ENCODE measurements around the gene PPM1E.
"Not testable (repeated sequence)": the region's sequence is repeated elsewhere in the genome, so short reads cannot be mapped to it uniquely, and the experiment has no call there.

The PPM1E gene

GRCh38 chr17:58944166-58944565 lies 188.5 kb downstream of the PPM1E start:
- H3K4me3 ChIP-seq (ENCODE audit: low read depth, low read length): no peak overlapping the region

- H3K4me3 ChIP-seq (ENCODE audit: low read depth, low read length): no peak overlapping the region
Observed at GRCh38 chr17:58947411-58947810, 191.8 kb downstream of the PPM1E start.

GRCh38 chr17:58947824-58948223 lies 192.2 kb downstream of the PPM1E start:
- no peak overlapping the region for H3K4me3 ChIP-seq (ENCODE audit: low read depth, low read length)

GRCh38 chr17:58954358-58954757 lies 198.7 kb downstream of the PPM1E start:
- H3K4me3 ChIP-seq (ENCODE audit: low read depth, low read length): not testable (repeated sequence)

- H3K4me3 ChIP-seq (ENCODE audit: low read depth, low read length): no peak overlapping the region
Observed at GRCh38 chr17:58956997-58957724, 201.5 kb downstream of the PPM1E start.

GRCh38 chr17:58957725-58958073 lies 202.0 kb downstream of the PPM1E start:
- not testable (repeated sequence) for H3K4me3 ChIP-seq (ENCODE audit: low read depth, low read length)

GRCh38 chr17:58960068-58960467 lies 204.4 kb downstream of the PPM1E start:
- no peak overlapping the region for H3K4me3 ChIP-seq (ENCODE audit: low read depth, low read length)

- no peak overlapping the region for H3K4me3 ChIP-seq (ENCODE audit: low read depth, low read length)
Observed at GRCh38 chr17:58965221-58965620, 209.6 kb downstream of the PPM1E start.

- no peak overlapping the region for H3K4me3 ChIP-seq (ENCODE audit: low read depth, low read length)
Observed at GRCh38 chr17:58966208-58966607, 210.6 kb downstream of the PPM1E start.

- no peak overlapping the region for H3K4me3 ChIP-seq (ENCODE audit: low read depth, low read length)
Observed at GRCh38 chr17:58968426-58969061, 212.9 kb downstream of the PPM1E start.

GRCh38 chr17:58969156-58969555 lies 213.5 kb downstream of the PPM1E start:
- H3K4me3 ChIP-seq (ENCODE audit: low read depth, low read length): no peak overlapping the region

GRCh38 chr17:58969612-58970011 lies 214.0 kb downstream of the PPM1E start:
- H3K4me3 ChIP-seq (ENCODE audit: low read depth, low read length): no peak overlapping the region

- no peak overlapping the region for H3K4me3 ChIP-seq (ENCODE audit: low read depth, low read length)
Observed at GRCh38 chr17:58970609-58971450, 215.2 kb downstream of the PPM1E start.

- H3K4me3 ChIP-seq (ENCODE audit: low read depth, low read length): no peak overlapping the region
Observed at GRCh38 chr17:58974354-58974753, 218.7 kb downstream of the PPM1E start.

- no peak overlapping the region for H3K4me3 ChIP-seq (ENCODE audit: low read depth, low read length)
Observed at GRCh38 chr17:58976541-58976940, 220.9 kb downstream of the PPM1E start.

GRCh38 chr17:58980706-58981481 lies 225.2 kb downstream of the PPM1E start:
- no peak overlapping the region for H3K4me3 ChIP-seq (ENCODE audit: low read depth, low read length)

- no peak overlapping the region for H3K4me3 ChIP-seq (ENCODE audit: low read depth, low read length)
Observed at GRCh38 chr17:58982626-58983025, 227.0 kb downstream of the PPM1E start.

GRCh38 chr17:58985367-58985766 lies 229.7 kb downstream of the PPM1E start:
- no peak overlapping the region for H3K4me3 ChIP-seq (ENCODE audit: low read depth, low read length)

GRCh38 chr17:58985971-58986370 lies 230.3 kb downstream of the PPM1E start:
- no peak overlapping the region for H3K4me3 ChIP-seq (ENCODE audit: low read depth, low read length)

GRCh38 chr17:58989629-58990028 lies 234.0 kb downstream of the PPM1E start:
- H3K4me3 ChIP-seq (ENCODE audit: low read depth, low read length): no peak overlapping the region

- no peak overlapping the region for H3K4me3 ChIP-seq (ENCODE audit: low read depth, low read length)
Observed at GRCh38 chr17:58991718-58992331, 236.2 kb downstream of the PPM1E start.
